ENCODE results near the gene COX6B2.
A peak's percentile ranks its signal among the peaks of the same experiment; 100 is the strongest.

COX6B2 gene

GRCh38 chr19:55355213-55355821, 798 bp upstream of the COX6B2 start:
- no peak overlapping the region for H3K4me3 Mint-ChIP-seq

GRCh38 chr19:55353803-55354697, 469 bp downstream of the COX6B2 start:
- H3K4me1 Mint-ChIP-seq = peaks cover 26% of the 10 kb centered on the region
- H3K27ac Mint-ChIP-seq = no peak overlapping the region
- no peaks in the 10 kb centered on the region for H3K9me3 Mint-ChIP-seq
- ATAC-seq = peak; percentile 60
- H3K36me3 Mint-ChIP-seq = no peaks in the 10 kb centered on the region
- peaks cover 77% of the 10 kb centered on the region for H3K27me3 Mint-ChIP-seq
- H3K4me3 Mint-ChIP-seq = peak overlapping the region; percentile 64

More at GRCh38 chr19:55355213-55355821, 798 bp upstream of the COX6B2 start:
- Mint-ChIP-seq H3K27me3 (peaks cover 81% of the 10 kb centered on the region), H3K9me3 (no peaks in the 10 kb centered on the region), H3K27ac (no peak overlapping the region), H3K4me1 (peaks cover 26% of the 10 kb centered on the region), H3K36me3 (no peaks in the 10 kb centered on the region)
- no peak for ATAC-seq

GRCh38 chr19:55353356-55353802, 1.1 kb downstream of the COX6B2 start:
- Mint-ChIP-seq H3K4me1 (peaks cover 26% of the 10 kb centered on the region), H3K27me3 (peaks cover 70% of the 10 kb centered on the region), H3K27ac (no peak overlapping the region), H3K4me3 (no peak overlapping the region), H3K9me3 (no peaks in the 10 kb centered on the region), H3K36me3 (no peaks in the 10 kb centered on the region)
- ATAC-seq = no peak

- Mint-ChIP-seq H3K9me3 (no peaks in the 10 kb centered on the region), H3K36me3 (no peaks in the 10 kb centered on the region), H3K27ac (no peak overlapping the region), H3K27me3 (peaks cover 63% of the 10 kb centered on the region), H3K4me1 (peaks cover 26% of the 10 kb centered on the region), H3K4me3 (peak overlapping the region; percentile 59)
- ATAC-seq = no peak
These were observed 1.9 kb downstream of the COX6B2 start for GRCh38 chr19:55352549-55353145.

DNA sequence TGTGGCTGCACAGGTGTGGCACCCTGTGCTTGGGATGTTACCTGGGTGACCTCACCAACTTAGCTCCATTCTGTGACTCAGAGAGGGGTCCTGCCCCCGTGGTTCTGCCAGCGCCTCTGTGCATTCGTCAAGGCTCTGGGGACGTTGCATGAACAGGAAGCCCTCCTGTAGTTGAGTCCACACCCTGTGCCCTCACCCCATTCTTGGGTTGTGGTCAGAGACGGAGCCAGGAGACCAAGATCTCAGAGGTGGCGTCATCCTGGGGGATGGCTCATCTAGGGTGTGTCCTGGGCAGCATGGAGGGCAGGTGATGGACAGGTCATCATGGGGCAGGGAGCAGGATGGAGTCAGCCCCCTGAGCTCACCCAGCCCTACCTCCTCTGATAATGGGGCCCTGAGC, 2.5 kb downstream of the COX6B2 start:
- Mint-ChIP-seq H3K27me3 (peaks cover 57% of the 10 kb centered on the region), H3K27ac (no peak overlapping the region), H3K4me1 (peaks cover 26% of the 10 kb centered on the region), H3K4me3 (no peak overlapping the region), H3K9me3 (no peaks in the 10 kb centered on the region), H3K36me3 (no peaks in the 10 kb centered on the region)
- ATAC-seq = no peak

DNA sequence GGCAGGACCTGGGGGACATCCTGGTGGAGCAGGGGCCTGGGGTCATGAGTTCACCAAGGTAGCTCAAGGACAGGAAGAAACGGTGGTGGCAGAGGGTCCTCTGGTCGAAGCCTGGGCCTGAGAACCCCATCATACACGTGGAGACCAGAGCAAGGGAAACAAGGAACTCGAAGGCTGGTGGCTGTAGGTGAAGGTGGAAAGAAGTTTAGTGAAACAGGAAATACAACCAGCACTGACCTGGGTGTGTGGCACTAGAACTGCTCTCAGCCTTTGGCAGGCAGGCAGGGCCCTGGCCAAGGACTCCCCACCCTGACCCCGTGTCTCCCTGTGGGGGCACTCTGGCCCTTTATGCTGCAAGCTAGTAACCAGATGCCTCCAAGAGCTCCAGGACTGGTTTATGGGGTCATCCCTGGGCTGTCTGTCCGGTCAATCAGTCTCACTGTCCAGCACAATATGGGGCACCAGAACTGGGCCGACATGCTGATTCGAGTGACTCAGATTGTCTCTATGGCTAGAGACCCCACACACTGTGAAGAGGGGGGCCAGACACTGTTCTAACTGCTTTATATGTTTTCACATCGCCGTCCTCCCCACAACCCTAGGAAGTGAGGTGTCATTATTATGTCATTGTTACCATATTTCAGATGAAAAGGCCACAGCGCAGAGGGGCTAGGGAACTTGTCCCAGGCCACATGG, 3.8 kb downstream of the COX6B2 start:
- no peak overlapping the region for H3K4me3 Mint-ChIP-seq
- H3K9me3 Mint-ChIP-seq = no peaks in the 10 kb centered on the region
- H3K36me3 Mint-ChIP-seq = no peaks in the 10 kb centered on the region
- no peak for ATAC-seq
- H3K27me3 Mint-ChIP-seq = peaks cover 47% of the 10 kb centered on the region
- H3K4me1 Mint-ChIP-seq = peaks cover 26% of the 10 kb centered on the region
- no peak overlapping the region for H3K27ac Mint-ChIP-seq

- H3K36me3 Mint-ChIP-seq = peaks cover 17% of the 10 kb centered on the region
- peaks cover 27% of the 10 kb centered on the region for H3K4me1 Mint-ChIP-seq
- peaks cover 34% of the 10 kb centered on the region for H3K27me3 Mint-ChIP-seq
- H3K27ac Mint-ChIP-seq = no peak overlapping the region
- no peak for ATAC-seq
- H3K4me3 Mint-ChIP-seq = no peak overlapping the region
- no peaks in the 10 kb centered on the region for H3K9me3 Mint-ChIP-seq
These were observed 6.0 kb downstream of the COX6B2 start for GRCh38 chr19:55348317-55349034.

DNA sequence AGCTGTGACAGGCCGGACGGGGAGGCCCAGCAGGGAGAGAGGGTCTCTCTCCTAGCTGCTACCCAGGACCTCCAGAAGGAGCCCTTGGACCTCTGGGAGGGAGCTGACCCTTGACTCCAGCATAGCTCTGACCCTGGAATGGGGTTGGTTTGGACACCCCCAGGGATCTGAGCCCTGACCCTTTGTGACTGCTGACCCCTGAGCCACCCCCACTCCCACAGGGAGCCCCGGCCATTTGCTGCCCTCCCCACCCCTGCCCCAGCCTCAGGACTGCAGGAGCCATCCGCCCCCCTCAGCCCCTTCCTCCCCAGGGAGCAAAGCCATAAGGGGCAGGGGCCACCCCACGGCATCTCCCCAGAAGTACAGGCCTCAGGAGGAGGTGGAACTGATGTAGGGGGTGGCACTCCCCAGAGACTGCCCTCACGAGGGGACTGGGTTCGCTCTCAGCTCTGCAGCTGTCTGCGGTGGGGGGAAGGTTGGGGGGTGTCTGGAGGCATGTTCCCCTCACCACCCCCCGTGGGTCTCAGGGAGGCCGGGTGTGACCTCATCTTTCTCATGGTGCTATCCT, 7.0 kb downstream of the COX6B2 start:
- Mint-ChIP-seq H3K36me3 (peaks cover 27% of the 10 kb centered on the region), H3K9me3 (no peaks in the 10 kb centered on the region), H3K4me1 (peaks cover 17% of the 10 kb centered on the region), H3K27ac (no peak overlapping the region), H3K4me3 (no peak overlapping the region), H3K27me3 (peaks cover 24% of the 10 kb centered on the region)
- ATAC-seq = no peak

DNA sequence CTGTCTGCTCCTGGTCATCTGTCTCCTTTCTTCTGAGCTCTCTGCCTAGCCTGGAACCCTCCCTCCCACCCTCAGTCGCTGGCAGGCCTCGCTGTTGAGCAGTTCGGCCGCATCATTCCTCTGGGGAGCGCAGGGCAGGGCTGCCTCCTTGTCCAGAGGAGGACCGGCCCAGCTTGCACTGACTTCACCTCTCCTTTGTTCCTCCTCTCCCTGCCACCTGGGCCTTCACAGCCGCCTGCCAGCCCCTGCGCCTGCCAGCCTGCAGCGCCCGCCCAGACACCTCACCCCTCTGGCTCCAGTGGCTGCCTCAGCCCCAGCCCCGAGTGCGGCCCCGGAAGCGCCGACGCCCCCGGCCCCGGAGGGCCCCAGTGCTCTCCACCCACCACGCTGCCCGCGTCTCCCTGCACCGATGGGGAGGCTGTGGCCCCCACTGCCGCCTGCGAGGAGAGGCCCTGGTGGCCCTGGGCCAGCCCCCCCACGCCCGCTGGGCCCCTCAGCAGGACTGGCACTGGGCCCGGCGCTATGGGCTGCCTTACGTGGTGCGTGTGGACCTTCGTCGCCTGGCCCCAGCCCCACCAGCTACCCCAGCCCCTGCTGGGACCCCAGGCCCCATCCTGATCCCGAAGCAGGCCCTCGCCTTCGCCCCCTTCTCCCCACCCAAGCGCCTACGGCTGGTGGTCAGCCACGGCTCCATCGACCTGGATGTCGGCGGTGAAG, 7.6 kb downstream of the COX6B2 start:
- peak; percentile 28 for ATAC-seq
- no peaks in the 10 kb centered on the region for H3K9me3 Mint-ChIP-seq
- peaks cover 30% of the 10 kb centered on the region for H3K36me3 Mint-ChIP-seq
- no peak overlapping the region for H3K27ac Mint-ChIP-seq
- H3K4me1 Mint-ChIP-seq = peaks cover 14% of the 10 kb centered on the region
- peaks cover 18% of the 10 kb centered on the region for H3K27me3 Mint-ChIP-seq
- H3K4me3 Mint-ChIP-seq = no peak overlapping the region

- ATAC-seq = no peak
- H3K27ac Mint-ChIP-seq = no peak overlapping the region
- peaks cover 30% of the 10 kb centered on the region for H3K36me3 Mint-ChIP-seq
- H3K4me1 Mint-ChIP-seq = peaks cover 14% of the 10 kb centered on the region
- no peaks in the 10 kb centered on the region for H3K9me3 Mint-ChIP-seq
- H3K4me3 Mint-ChIP-seq = no peak overlapping the region
- H3K27me3 Mint-ChIP-seq = peaks cover 13% of the 10 kb centered on the region
These were observed 8.4 kb downstream of the COX6B2 start for GRCh38 chr19:55345818-55346724.

GRCh38 chr19:55345101-55345817, 9.3 kb downstream of the COX6B2 start:
- H3K4me3 Mint-ChIP-seq = no peak overlapping the region
- H3K4me1 Mint-ChIP-seq = peaks cover 21% of the 10 kb centered on the region
- peaks cover 13% of the 10 kb centered on the region for H3K27me3 Mint-ChIP-seq
- ATAC-seq = no peak
- H3K9me3 Mint-ChIP-seq = no peaks in the 10 kb centered on the region
- peaks cover 30% of the 10 kb centered on the region for H3K36me3 Mint-ChIP-seq
- no peak overlapping the region for H3K27ac Mint-ChIP-seq

- H3K4me1 Mint-ChIP-seq = peaks cover 25% of the 10 kb centered on the region
- H3K27ac Mint-ChIP-seq = no peak overlapping the region
- H3K36me3 Mint-ChIP-seq = peaks cover 30% of the 10 kb centered on the region
- no peaks in the 10 kb centered on the region for H3K9me3 Mint-ChIP-seq
- H3K27me3 Mint-ChIP-seq = peaks cover 11% of the 10 kb centered on the region
- no peak for ATAC-seq
- no peak overlapping the region for H3K4me3 Mint-ChIP-seq
These were observed 10.1 kb downstream of the COX6B2 start for GRCh38 chr19:55344444-55344843.

All from stimulated activated memory B cell treated with anti-CD40 and anti-IgM and Interleukin-4, amounts not matched to agents 10 μg/mL and 1 μg/mL and 100 μg/mL, for 72 hours (primary cell).